ENCODE data around the gene WBP4. TPM values are rescaled to one million over a fixed set of nuclear protein-coding genes. Genes with fewer than 3 reads are reported as not detected.
"Not testable (repeated sequence)": the region's sequence is repeated elsewhere in the genome, so short reads cannot be mapped to it uniquely, and the experiment has no call there.

Gene WBP4
- total RNA-seq, 1 donor from 2014 or later, result 9.4 TPM

GRCh38 chr13:41034881-41035280 is 26.4 kb upstream of the WBP4 start:
- DNase-seq (ENCODE audit: low spot score in 2 of 2, unreplicated experiment in 2 of 2), result no peak
- Mint-ChIP-seq H3K4me3 (no peak overlapping the region), H3K27me3 (ENCODE audit: low read depth) (no peaks in the 10 kb centered on the region), H3K36me3 (peaks cover 9% of the 10 kb centered on the region), H3K9me3 (no peaks in the 10 kb centered on the region), H3K4me1 (peaks cover 5% of the 10 kb centered on the region), H3K27ac (no peak overlapping the region)
- TF ChIP-seq, protein P1, sequence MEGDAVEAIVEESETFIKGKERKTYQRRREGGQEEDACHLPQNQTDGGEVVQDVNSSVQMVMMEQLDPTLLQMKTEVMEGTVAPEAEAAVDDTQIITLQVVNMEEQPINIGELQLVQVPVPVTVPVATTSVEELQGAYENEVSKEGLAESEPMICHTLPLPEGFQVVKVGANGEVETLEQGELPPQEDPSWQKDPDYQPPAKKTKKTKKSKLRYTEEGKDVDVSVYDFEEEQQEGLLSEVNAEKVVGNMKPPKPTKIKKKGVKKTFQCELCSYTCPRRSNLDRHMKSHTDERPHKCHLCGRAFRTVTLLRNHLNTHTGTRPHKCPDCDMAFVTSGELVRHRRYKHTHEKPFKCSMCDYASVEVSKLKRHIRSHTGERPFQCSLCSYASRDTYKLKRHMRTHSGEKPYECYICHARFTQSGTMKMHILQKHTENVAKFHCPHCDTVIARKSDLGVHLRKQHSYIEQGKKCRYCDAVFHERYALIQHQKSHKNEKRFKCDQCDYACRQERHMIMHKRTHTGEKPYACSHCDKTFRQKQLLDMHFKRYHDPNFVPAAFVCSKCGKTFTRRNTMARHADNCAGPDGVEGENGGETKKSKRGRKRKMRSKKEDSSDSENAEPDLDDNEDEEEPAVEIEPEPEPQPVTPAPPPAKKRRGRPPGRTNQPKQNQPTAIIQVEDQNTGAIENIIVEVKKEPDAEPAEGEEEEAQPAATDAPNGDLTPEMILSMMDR (IDR thresholded peaks at IDR 0.05; ENCODE audit: unreplicated experiment), result no peak

GRCh38 chr13:41036557-41036956 is 24.8 kb upstream of the WBP4 start:
- not testable (repeated sequence) for H3K27ac Mint-ChIP-seq; H3K4me1 Mint-ChIP-seq; H3K4me3 Mint-ChIP-seq; H3K27me3 Mint-ChIP-seq (ENCODE audit: low read depth); DNase-seq (ENCODE audit: low spot score in 2 of 2, unreplicated experiment in 2 of 2)
- Mint-ChIP-seq H3K9me3 (peaks cover 15% of the 10 kb centered on the region), H3K36me3 (peaks cover 19% of the 10 kb centered on the region)

DNA sequence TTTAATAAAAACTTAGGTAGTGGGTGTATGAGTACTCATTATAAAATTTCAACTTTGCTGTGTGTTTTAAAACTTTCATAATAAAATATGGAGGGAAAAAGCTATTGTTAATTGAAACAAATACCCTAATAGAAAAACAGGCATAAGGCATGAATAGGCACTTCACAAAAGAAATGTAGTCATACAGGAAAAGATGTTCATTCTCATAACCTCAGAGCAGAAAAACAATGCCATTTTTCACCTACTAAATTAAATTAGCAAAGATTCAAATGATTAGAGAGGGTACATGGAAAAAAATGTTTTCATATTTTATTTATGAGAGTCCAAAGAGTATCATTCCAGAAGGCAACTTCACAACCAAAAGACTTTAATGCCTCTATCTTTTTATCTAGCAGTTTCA is 21.6 kb upstream of the WBP4 start:
- TF ChIP-seq, protein P1 (IDR thresholded peaks at IDR 0.05; ENCODE audit: unreplicated experiment), result no peak
- Mint-ChIP-seq H3K36me3 (peaks cover 30% of the 10 kb centered on the region), H3K27ac (peak overlapping the region; percentile 31), H3K4me1 (peaks cover 4% of the 10 kb centered on the region), H3K9me3 (peaks cover 28% of the 10 kb centered on the region), H3K4me3 (no peak overlapping the region), H3K27me3 (ENCODE audit: low read depth) (no peaks in the 10 kb centered on the region)
- no peak for DNase-seq (ENCODE audit: low spot score in 2 of 2, unreplicated experiment in 2 of 2)

DNA sequence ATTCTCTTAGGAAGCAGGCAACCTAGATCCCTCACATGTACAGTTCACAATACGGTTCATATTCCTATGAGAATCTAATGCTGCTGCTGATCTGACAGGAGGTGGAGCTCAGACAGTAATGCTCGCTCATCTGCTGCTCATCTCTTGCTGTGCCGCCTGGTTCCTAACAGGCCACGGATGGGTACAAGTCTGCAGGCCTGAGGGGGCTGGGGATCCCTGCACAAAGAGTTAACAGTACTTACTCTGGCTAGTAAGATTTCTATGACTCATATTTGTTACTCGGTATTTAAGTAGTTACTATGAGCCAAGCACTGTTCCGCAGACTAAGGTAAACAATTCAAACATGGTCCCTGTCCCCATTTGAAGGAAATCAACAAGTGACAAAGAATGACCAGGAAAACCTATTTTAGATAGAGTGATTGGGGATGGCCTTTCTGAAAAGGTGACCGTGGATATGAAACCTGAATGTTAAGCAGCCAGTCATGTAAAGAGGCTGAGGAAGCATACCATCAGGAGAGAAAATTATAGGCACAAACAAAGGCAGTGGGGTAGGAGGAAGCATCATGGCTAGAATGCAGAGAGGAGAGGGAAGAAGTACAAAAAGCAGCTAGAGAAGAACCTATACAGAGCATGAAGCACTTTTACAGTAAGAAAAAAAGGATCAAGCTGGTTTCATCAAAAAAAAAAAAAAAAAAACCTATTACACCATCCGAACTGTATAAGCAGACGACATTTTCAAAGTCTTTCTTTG is 20.6 kb upstream of the WBP4 start:
- Mint-ChIP-seq H3K27me3 (ENCODE audit: low read depth) (no peaks in the 10 kb centered on the region), H3K9me3 (peaks cover 38% of the 10 kb centered on the region), H3K4me1 (no peaks in the 10 kb centered on the region), H3K36me3 (peaks cover 38% of the 10 kb centered on the region), H3K27ac (no peak overlapping the region), H3K4me3 (no peak overlapping the region)
- no peak for DNase-seq (ENCODE audit: low spot score in 2 of 2, unreplicated experiment in 2 of 2)
- TF ChIP-seq, protein P1 (IDR thresholded peaks at IDR 0.05; ENCODE audit: unreplicated experiment), result no peak

DNA sequence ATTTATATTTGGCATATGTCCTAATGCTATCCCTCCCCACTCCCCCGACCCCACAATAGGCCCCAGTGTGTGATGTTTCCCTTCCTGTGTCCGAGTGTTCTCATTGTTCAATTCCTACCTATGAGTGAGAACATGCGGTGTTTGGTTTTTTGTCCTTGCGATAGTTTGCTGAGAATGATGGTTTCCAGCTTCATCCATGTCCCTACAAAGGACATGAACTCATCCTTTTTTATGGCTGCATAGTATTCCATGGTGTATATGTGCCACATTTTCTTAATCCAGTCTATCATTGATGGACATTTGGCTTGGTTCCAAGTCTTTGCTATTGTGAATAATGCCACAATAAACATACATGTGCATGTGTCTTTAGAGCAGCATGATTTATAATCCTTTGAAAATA is 18.9 kb upstream of the WBP4 start:
- not testable (repeated sequence) for H3K27ac Mint-ChIP-seq; H3K4me3 Mint-ChIP-seq; DNase-seq (ENCODE audit: low spot score in 2 of 2, unreplicated experiment in 2 of 2); H3K27me3 Mint-ChIP-seq (ENCODE audit: low read depth); H3K4me1 Mint-ChIP-seq
- Mint-ChIP-seq H3K36me3 (peaks cover 48% of the 10 kb centered on the region), H3K9me3 (peaks cover 55% of the 10 kb centered on the region)

- peaks cover 57% of the 10 kb centered on the region for H3K36me3 Mint-ChIP-seq
- no peak overlapping the region for H3K27ac Mint-ChIP-seq
- no peak overlapping the region for H3K4me3 Mint-ChIP-seq
- no peak for DNase-seq (ENCODE audit: low spot score in 2 of 2, unreplicated experiment in 2 of 2)
- H3K4me1 Mint-ChIP-seq, result peaks cover 3% of the 10 kb centered on the region
- TF ChIP-seq, protein P1 (IDR thresholded peaks at IDR 0.05; ENCODE audit: unreplicated experiment), result no peak
- H3K9me3 Mint-ChIP-seq, result peaks cover 49% of the 10 kb centered on the region
- H3K27me3 Mint-ChIP-seq (ENCODE audit: low read depth), result no peaks in the 10 kb centered on the region
Observed at GRCh38 chr13:41048640-41049039, 12.7 kb upstream of the WBP4 start.
